Breast epithelium (tissue), 3 donors: ENCODE data around the gene ZNF181.

Experiments
- POLR2A ChIP-seq: fragments of 450-650 bp; IDR thresholded peaks from one replicate; pipeline ENCODE4 v1.6.1; 2016; ENCODE audit warnings: antibody characterized with exemption, mild to moderate bottlenecking, moderate library complexity
- POLR2AphosphoS5 ChIP-seq, 3 donors: sonication (generic); formaldehyde crosslinking; IDR thresholded peaks; one replicate each; pipeline ENCODE4 v1.6.1; 2017; ENCODE audit warnings: antibody characterized with exemption in 3 of 3
- TF ChIP-seq, protein P1 (sequence below), 3 donors: fragments of 450-650 bp; IDR thresholded peaks; one replicate each; pipeline ENCODE4 v1.5.1; 2016 to 2017; ENCODE audit warnings: antibody characterized with exemption in 3 of 3, mild to moderate bottlenecking in 3 of 3, moderate library complexity in 3 of 3

DNA sequence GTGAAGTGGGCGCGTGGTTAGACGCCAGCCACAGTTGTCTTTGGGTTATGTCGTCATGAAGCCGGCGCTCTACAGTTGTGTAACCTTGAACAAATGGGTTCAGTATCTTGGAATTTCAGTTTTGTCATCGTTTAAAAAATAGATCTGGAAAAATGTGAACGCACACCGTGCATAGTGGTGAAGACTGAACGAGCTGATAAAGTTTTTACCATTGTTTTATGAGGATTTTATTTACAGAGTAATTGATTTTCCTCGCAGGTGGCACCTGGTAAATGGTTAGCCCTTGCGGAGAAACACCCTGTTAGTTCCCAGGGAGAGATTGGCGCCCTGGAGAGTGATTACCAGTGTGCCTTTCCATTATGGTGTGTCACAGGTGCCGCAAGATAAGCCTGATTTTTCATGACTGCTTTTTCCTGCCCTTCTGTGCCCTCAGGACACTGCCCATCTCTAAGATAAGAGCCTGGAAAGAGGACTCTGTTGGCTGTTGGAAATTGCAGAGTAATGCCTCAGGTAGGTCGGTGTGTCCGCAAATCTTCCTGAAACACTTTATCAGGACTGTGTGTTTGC lies 577 bp downstream of the ZNF181 start:
- TF ChIP-seq, protein P1, sequence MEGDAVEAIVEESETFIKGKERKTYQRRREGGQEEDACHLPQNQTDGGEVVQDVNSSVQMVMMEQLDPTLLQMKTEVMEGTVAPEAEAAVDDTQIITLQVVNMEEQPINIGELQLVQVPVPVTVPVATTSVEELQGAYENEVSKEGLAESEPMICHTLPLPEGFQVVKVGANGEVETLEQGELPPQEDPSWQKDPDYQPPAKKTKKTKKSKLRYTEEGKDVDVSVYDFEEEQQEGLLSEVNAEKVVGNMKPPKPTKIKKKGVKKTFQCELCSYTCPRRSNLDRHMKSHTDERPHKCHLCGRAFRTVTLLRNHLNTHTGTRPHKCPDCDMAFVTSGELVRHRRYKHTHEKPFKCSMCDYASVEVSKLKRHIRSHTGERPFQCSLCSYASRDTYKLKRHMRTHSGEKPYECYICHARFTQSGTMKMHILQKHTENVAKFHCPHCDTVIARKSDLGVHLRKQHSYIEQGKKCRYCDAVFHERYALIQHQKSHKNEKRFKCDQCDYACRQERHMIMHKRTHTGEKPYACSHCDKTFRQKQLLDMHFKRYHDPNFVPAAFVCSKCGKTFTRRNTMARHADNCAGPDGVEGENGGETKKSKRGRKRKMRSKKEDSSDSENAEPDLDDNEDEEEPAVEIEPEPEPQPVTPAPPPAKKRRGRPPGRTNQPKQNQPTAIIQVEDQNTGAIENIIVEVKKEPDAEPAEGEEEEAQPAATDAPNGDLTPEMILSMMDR (IDR thresholded peaks at IDR 0.05), result no peak
- no peak for TF ChIP-seq POLR2AphosphoS5 (IDR thresholded peaks at IDR 0.05)
- TF ChIP-seq POLR2A, result no peak
